Activated CD8-positive, alpha-beta T cell treated with anti-CD3 and anti-CD28 coated beads for 36 hours (primary cell): ENCODE data around the gene ZNF770. TPM values are rescaled to one million over a fixed set of nuclear protein-coding genes. Genes with fewer than 3 reads are reported as not detected.
"Not testable (repeated sequence)": the region's sequence is repeated elsewhere in the genome, so short reads cannot be mapped to it uniquely, and the experiment has no call there.

Source experiments
- ATAC-seq: fragments of 200-7000 bp; cut with Tn5 transposase; one replicate; pipeline ENCODE4 v1.10.0; 2021; ENCODE audit warnings: mild to moderate bottlenecking, moderate library complexity
- CTCF ChIA-PET: fragments of 350-600 bp; sonication (Branson Sonifier 250); formaldehyde crosslinking; loops from one replicate; lab custom pipeline; 2021; ENCODE audit warnings: antibody characterized with exemption; lab: Charles Lee
- POLR2A ChIA-PET: fragments of 350-600 bp; sonication (Branson Sonifier 250); formaldehyde crosslinking; loops from one replicate; lab custom pipeline; 2021; ENCODE audit warnings: antibody characterized with exemption; lab: Charles Lee
- DNase-seq: peaks from one replicate; pipeline ENCODE4 v3.0.0-alpha.2; 2020
- H3K27ac Mint-ChIP-seq: one replicate; pipeline ENCODE4 v1.8.0; 2021; ENCODE audit warnings: mild to moderate bottlenecking, mixed read lengths
- H3K27me3 Mint-ChIP-seq: one replicate; pipeline ENCODE4 v1.8.0; 2021; ENCODE audit warnings: mixed read lengths
- H3K36me3 Mint-ChIP-seq: one replicate; pipeline ENCODE4 v1.8.0; 2021; ENCODE audit warnings: low read depth, mixed read lengths
- H3K4me1 Mint-ChIP-seq: one replicate; pipeline ENCODE4 v1.8.0; 2021; ENCODE audit warnings: low read depth, mixed read lengths
- H3K4me3 Mint-ChIP-seq: one replicate; pipeline ENCODE4 v1.8.0; 2021; ENCODE audit warnings: mild to moderate bottlenecking, moderate library complexity, mixed read lengths
- H3K9me3 Mint-ChIP-seq: one replicate; pipeline ENCODE4 v1.8.0; 2021; ENCODE audit warnings: mixed read lengths
- intact Hi-C: fragments of 100-400 bp; cut with micrococcal nuclease; formaldehyde crosslinking; loops from one replicate; pipeline ENCODE4 v1.10.0; 2022
- total RNA-seq, 2 experiments: library from RNA; stranded (reverse); gene quantifications; one replicate each; pipeline ENCODE4 v1.2.3, GENCODE V29; 2021
- TF ChIP-seq, protein P1 (sequence below): fragments of 200-600 bp; IDR thresholded peaks from one replicate; pipeline ENCODE4 v1.8.0; 2022; ENCODE audit warnings: antibody characterized with exemption, mild to moderate bottlenecking

The ZNF770 gene
- total RNA-seq, 2 experiments from 2014 or later = 67.0 to 67.2 TPM

DNA sequence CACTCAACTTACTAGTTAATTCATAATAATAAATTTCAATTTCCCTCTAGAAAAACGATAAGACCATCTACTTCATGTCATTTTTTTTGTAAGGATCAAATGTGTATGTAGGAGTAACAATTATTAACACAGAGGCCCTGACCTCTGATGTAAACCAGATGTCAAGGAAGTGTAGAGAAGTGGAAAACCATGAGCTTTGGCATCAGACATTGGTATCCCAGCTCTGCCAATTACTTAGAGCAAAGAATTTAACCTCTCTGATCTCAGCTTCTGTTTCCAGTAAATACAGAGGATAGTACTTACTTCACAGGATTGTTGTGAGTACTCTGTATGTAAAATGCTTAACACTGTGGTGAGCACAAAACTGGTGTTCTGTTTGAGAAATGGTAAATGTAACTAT is 36.1 kb downstream of the ZNF770 start:
- H3K27ac Mint-ChIP-seq = peak overlapping the region; percentile 34
- no peaks in the 10 kb centered on the region for H3K9me3 Mint-ChIP-seq
- intact Hi-C loops = no loop called here
- H3K36me3 Mint-ChIP-seq = peaks cover 19% of the 10 kb centered on the region
- H3K4me1 Mint-ChIP-seq = peaks cover 9% of the 10 kb centered on the region
- H3K27me3 Mint-ChIP-seq = no peaks in the 10 kb centered on the region
- POLR2A ChIA-PET = interaction anchor here (1.2 kb wide), 1 partner anchor 17 kb away, joined by 3 read pairs; no protein-coding TSS in a partner anchor
- CTCF ChIA-PET = interaction anchor here (1.3 to 2.5 kb wide), 3 partner anchors 8 to 17 kb away, joined by 3 to 6 read pairs (median 3); partner anchors contain the start of gene AQR
- DNase-seq (no peak), ATAC-seq (no peak)
- no peak overlapping the region for H3K4me3 Mint-ChIP-seq
- TF ChIP-seq, protein P1, sequence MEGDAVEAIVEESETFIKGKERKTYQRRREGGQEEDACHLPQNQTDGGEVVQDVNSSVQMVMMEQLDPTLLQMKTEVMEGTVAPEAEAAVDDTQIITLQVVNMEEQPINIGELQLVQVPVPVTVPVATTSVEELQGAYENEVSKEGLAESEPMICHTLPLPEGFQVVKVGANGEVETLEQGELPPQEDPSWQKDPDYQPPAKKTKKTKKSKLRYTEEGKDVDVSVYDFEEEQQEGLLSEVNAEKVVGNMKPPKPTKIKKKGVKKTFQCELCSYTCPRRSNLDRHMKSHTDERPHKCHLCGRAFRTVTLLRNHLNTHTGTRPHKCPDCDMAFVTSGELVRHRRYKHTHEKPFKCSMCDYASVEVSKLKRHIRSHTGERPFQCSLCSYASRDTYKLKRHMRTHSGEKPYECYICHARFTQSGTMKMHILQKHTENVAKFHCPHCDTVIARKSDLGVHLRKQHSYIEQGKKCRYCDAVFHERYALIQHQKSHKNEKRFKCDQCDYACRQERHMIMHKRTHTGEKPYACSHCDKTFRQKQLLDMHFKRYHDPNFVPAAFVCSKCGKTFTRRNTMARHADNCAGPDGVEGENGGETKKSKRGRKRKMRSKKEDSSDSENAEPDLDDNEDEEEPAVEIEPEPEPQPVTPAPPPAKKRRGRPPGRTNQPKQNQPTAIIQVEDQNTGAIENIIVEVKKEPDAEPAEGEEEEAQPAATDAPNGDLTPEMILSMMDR = no peak

DNA sequence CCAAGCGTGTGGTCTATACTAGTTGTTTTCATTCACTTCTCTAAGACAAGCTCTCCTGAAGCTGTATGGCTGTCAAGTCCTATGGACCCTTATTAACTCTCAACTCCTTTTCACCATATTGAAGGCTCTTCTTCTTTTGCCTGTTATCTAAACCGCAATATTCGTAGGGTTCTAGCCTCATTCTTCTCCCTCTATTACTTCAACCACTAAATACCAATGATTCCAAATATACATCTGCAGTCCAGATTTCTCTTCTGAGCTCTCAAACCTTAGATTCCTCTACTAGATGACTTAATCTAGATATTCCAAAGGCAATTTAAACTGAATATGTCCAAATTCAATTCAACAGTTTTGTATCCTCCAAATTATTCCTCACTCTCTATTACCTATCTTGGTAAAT is 43.2 kb downstream of the ZNF770 start:
- Mint-ChIP-seq H3K36me3 (peaks cover 11% of the 10 kb centered on the region), H3K4me1 (no peaks in the 10 kb centered on the region), H3K9me3 (no peaks in the 10 kb centered on the region), H3K4me3 (no peak overlapping the region), H3K27ac (no peak overlapping the region), H3K27me3 (no peaks in the 10 kb centered on the region)
- no peak for DNase-seq
- TF ChIP-seq, protein P1 = no peak
- ATAC-seq = no peak
- POLR2A ChIA-PET = interaction anchor here (1.5 kb wide), 1 partner anchor 24 kb away, joined by 5 read pairs; the partner anchor contains the start of gene AQR
- CTCF ChIA-PET = interaction anchor here (0.9 to 1.4 kb wide), 3 partner anchors 9 to 25 kb away, joined by 3 to 7 read pairs (median 4); partner anchors contain the start of gene AQR
- intact Hi-C loops = no loop called here

DNA sequence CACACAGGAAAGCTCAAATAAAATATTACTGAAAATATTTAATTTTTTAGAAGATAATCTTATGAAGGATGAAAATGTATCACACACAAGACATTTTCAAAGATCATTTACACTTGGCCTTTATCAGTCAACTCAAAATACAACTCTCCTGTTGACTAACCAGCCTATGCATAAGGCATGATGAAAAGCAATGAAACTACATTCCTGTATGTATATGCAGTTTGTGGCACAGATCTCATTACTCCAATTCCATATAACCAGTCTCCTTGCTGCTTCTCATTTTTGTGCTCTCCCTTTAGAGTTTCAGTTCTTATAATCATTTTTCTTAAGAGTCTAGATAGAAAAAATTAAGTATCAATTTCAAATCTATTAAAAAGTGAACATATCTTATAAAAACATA is 44.4 kb downstream of the ZNF770 start:
- Mint-ChIP-seq H3K27me3 (no peaks in the 10 kb centered on the region), H3K9me3 (no peaks in the 10 kb centered on the region), H3K27ac (no peak overlapping the region), H3K4me1 (no peaks in the 10 kb centered on the region), H3K36me3 (peaks cover 16% of the 10 kb centered on the region), H3K4me3 (no peak overlapping the region)
- ATAC-seq (no peak), DNase-seq (no peak)
- intact Hi-C loops = no loop called here
- TF ChIP-seq, protein P1 = no peak
- ChIA-PET CTCF (interaction anchor here (0.6 to 1.4 kb wide), 5 partner anchors 9 to 333 kb away, joined by 3 to 7 read pairs (median 3); partner anchors contain the start of gene AQR), POLR2A (interaction anchor here (1.5 kb wide), 1 partner anchor 26 kb away, joined by 5 read pairs; the partner anchor contains the start of gene AQR)

DNA sequence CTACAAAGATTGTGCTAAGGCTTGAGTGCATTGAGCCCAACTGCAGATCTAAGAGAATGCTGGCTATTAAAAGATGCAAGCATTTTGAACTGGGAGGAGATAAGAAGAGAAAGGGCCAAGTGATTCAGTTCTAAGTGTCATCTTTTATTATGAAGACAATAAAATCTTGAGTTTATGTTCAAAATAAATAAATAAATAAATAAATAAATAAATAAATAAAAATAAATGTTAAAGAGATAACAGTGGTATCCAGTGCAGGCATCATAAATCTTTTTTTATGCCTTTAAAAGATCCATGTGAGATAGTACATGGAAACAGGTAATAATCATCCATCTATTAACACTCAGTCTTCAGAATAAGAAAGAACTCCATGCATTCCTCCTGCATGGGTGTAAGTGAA is 44.8 kb downstream of the ZNF770 start:
- intact Hi-C loops, H3K27me3 Mint-ChIP-seq, H3K4me3 Mint-ChIP-seq, DNase-seq, H3K27ac Mint-ChIP-seq, ATAC-seq, H3K4me1 Mint-ChIP-seq, POLR2A ChIA-PET, H3K9me3 Mint-ChIP-seq: not testable (repeated sequence)
- CTCF ChIA-PET = interaction anchor here (0.6 to 1.3 kb wide), 3 partner anchors 10 to 333 kb away, joined by 3 read pairs; partner anchors contain the start of gene AQR
- H3K36me3 Mint-ChIP-seq = peaks cover 14% of the 10 kb centered on the region

DNA sequence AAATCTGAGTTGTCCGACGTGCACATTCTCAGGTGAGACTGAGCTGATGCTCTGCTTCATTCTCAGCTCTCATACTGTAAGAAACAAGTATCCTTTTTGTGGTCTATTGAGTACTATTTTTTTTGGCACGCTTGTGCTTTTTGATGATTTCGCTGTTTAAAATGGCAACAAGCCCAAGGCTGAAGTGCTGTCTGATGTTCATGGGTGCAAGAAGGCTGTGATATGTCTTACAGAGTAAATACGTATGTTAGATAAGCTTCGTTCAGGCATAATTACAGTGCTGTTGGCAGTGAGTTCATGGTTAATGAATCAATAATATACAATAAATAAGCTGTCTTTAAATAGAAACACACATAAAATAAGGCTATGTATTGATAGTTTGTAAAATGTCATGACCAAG is 45.7 kb downstream of the ZNF770 start:
- TF ChIP-seq, protein P1 = no peak
- DNase-seq (no peak), ATAC-seq (no peak)
- ChIA-PET CTCF (interaction anchor here (1.3 kb wide), 1 partner anchor 27 kb away, joined by 3 read pairs; the partner anchor contains the start of gene AQR), POLR2A (interaction anchor here (0.7 to 1.3 kb wide), 2 partner anchors 25 to 45 kb away, joined by 3 to 5 read pairs; partner anchors contain the start of gene ZNF770)
- Mint-ChIP-seq H3K4me3 (no peak overlapping the region), H3K27me3 (no peaks in the 10 kb centered on the region), H3K36me3 (peaks cover 14% of the 10 kb centered on the region), H3K4me1 (no peaks in the 10 kb centered on the region), H3K9me3 (no peaks in the 10 kb centered on the region), H3K27ac (no peak overlapping the region)
- intact Hi-C loops = no loop called here
